MM.1S (cell line): Measurements from ENCODE around the gene SCAMP1.

ENCODE experiments used
- CTCF ChIP-seq: fragments of 300-600 bp; sonication (generic); IDR thresholded peaks from 2 replicates; pipeline ENCODE4 v1.5.1; 2016; ENCODE audit warnings: antibody characterized with exemption, low read length, mixed read lengths
- EZH2 ChIP-seq: fragments of 300-600 bp; sonication (generic); optimal IDR thresholded peaks from 2 replicates; pipeline ENCODE3; 2017; ENCODE audit warnings: low read depth, mild to moderate bottlenecking, antibody characterized with exemption, low read length, mixed read lengths

- no peak for TF ChIP-seq CTCF
- TF ChIP-seq EZH2, result no peak
Measured at GRCh38 chr5:78475370-78475769, 115.0 kb downstream of the SCAMP1 start.
